B cell (primary cell): ENCODE data around the gene MS4A12. TPM values are rescaled to one million over a fixed set of nuclear protein-coding genes. Genes with fewer than 3 reads are reported as not detected.

Experiments used
- ATAC-seq: fragments of 200-7000 bp; cut with Tn5 transposase; one replicate; pipeline ENCODE4 v1.10.0; 2021; ENCODE audit warnings: low read depth, mild to moderate bottlenecking, moderate number of reproducible peaks, moderate library complexity
- CTCF ChIA-PET: fragments of 350-600 bp; sonication (Branson Sonifier 250); formaldehyde crosslinking; loops from one replicate; lab custom pipeline; 2021; ENCODE audit warnings: antibody characterized with exemption, inconsistent platforms; lab: Charles Lee
- POLR2A ChIA-PET: fragments of 350-600 bp; sonication (Branson Sonifier 250); formaldehyde crosslinking; loops from one replicate; lab custom pipeline; 2021; ENCODE audit warnings: antibody characterized with exemption; lab: Charles Lee
- DNase-seq: peaks from one replicate; pipeline ENCODE4 v3.0.0; 2013
- H2AFZ ChIP-seq: 2 replicates; pipeline ENCODE4 v1.6.1; 2012; ENCODE audit warnings: mild to moderate bottlenecking, low read depth, low read length; ENCODE audit not compliant: insufficient read depth, poor library complexity, severe bottlenecking
- H3K27ac ChIP-seq, 2 donors: 1 replicate in 1 of 2; 2 replicates in 1 of 2; pipeline ENCODE4 v1.5.1; 2012 to 2013; ENCODE audit warnings: low read length in 2 of 2, mild to moderate bottlenecking in 2 of 2, moderate library complexity in 1 of 2
- H3K27me3 ChIP-seq, 4 experiments: fragments of 200-600 bp in 1 of 4; sonication (generic) in 1 of 4; replicated peaks in 1 of 4; 1 replicate in 2 of 4; 2 replicates in 2 of 4; pipeline versions ENCODE4 v1.6.1 to v1.7.0; 2013 to 2016; ENCODE audit warnings: low read length in 3 of 4, mild to moderate bottlenecking in 2 of 4, mixed read lengths in 1 of 4, moderate library complexity in 1 of 4; ENCODE audit not compliant: insufficient read depth in 4 of 4, control insufficient read depth in 3 of 4; ENCODE audit errors: control extremely low read depth in 1 of 4
- H3K36me3 ChIP-seq, 2 experiments: replicated peaks in 1 of 2; 1 replicate in 1 of 2; 2 replicates in 1 of 2; pipeline versions ENCODE4 v1.6.1 to v1.7.1; 2013; ENCODE audit warnings: low read length in 1 of 2; ENCODE audit not compliant: insufficient read depth in 2 of 2, control insufficient read depth in 1 of 2; ENCODE audit errors: control extremely low read depth in 1 of 2, extremely low read depth in 1 of 2
- H3K4me1 ChIP-seq, 2 donors: fragments of 200-600 bp in 1 of 2; sonication (generic) in 1 of 2; 1 replicate in 1 of 2; 2 replicates in 1 of 2; pipeline versions ENCODE4 v1.5.1 to v1.6.1; 2013 to 2017; ENCODE audit warnings: low read length in 2 of 2; ENCODE audit not compliant: control insufficient read depth in 2 of 2, insufficient read depth in 2 of 2
- H3K4me2 ChIP-seq: replicated peaks from 2 replicates; pipeline ENCODE3; 2012; ENCODE audit warnings: mild to moderate bottlenecking, low read depth, low read length; ENCODE audit not compliant: poor library complexity, severe bottlenecking
- H3K4me3 ChIP-seq, 5 experiments: fragments of 200-600 bp in 1 of 5; sonication (generic) in 1 of 5; 1 replicate in 3 of 5; 2 replicates in 2 of 5; pipeline versions ENCODE4 v1.5.1 to v1.7.0; 2011 to 2016; ENCODE audit warnings: low read length in 4 of 5, mild to moderate bottlenecking in 4 of 5, low read depth in 2 of 5, control low read depth in 1 of 5, moderate library complexity in 1 of 5; ENCODE audit not compliant: insufficient read depth in 1 of 5; ENCODE audit errors: control extremely low read depth in 1 of 5, extremely low read depth in 1 of 5
- H3K79me2 ChIP-seq: fragments of 200-600 bp; sonication (generic); one replicate; pipeline ENCODE4 v1.6.0; 2016; ENCODE audit warnings: low read length; ENCODE audit not compliant: control insufficient read depth, insufficient read depth
- H3K9ac ChIP-seq: fragments of 200-600 bp; sonication (generic); 2 replicates; pipeline ENCODE4 v1.6.1; 2017; ENCODE audit warnings: mild to moderate bottlenecking, low read length, moderate library complexity
- H3K9me3 ChIP-seq, 3 donors: one replicate each; pipeline versions ENCODE4 v1.6.1 to v1.7.1; 2013; ENCODE audit warnings: low read length in 2 of 3; ENCODE audit not compliant: control insufficient read depth in 2 of 3, insufficient read depth in 1 of 3; ENCODE audit errors: control extremely low read depth in 1 of 3
- H4K20me1 ChIP-seq: 2 replicates; pipeline ENCODE4 v1.6.0; 2012; ENCODE audit warnings: mild to moderate bottlenecking, low read length; ENCODE audit not compliant: insufficient read depth, control insufficient read depth, poor library complexity, severe bottlenecking
- H3K27ac Mint-ChIP-seq: one replicate; pipeline ENCODE4 v1.8.0; 2021; ENCODE audit warnings: mixed read lengths
- H3K27me3 Mint-ChIP-seq: one replicate; pipeline ENCODE4 v1.8.0; 2021; ENCODE audit warnings: mixed read lengths
- H3K4me1 Mint-ChIP-seq: one replicate; pipeline ENCODE4 v1.8.0; 2021; ENCODE audit warnings: mixed read lengths
- H3K4me3 Mint-ChIP-seq: one replicate; pipeline ENCODE4 v1.8.0; 2021; ENCODE audit warnings: mixed read lengths
- H3K9me3 Mint-ChIP-seq: one replicate; pipeline ENCODE4 v1.8.0; 2022; ENCODE audit warnings: mixed read lengths; ENCODE audit not compliant: insufficient read depth
- CTCF ChIP-seq: fragments of 200-600 bp; IDR thresholded peaks from one replicate; pipeline ENCODE4 v1.8.0; 2022; ENCODE audit warnings: antibody characterized with exemption, mild to moderate bottlenecking
- EZH2 ChIP-seq: IDR thresholded peaks from 2 replicates; pipeline ENCODE4 v1.6.1; 2012; ENCODE audit warnings: borderline replicate concordance, low read depth, mild to moderate bottlenecking, moderate library complexity, low read length; ENCODE audit not compliant: insufficient read depth, poor library complexity, severe bottlenecking
- WGBS: methylation state at CpG from one replicate; pipeline ENCODE4 v1.1.5; 2013; ENCODE audit warnings: missing lambda C conversion rate; ENCODE audit not compliant: insufficient coverage; 5-methylcytosine and 5-hydroxymethylcytosine counted together
- intact Hi-C: fragments of 100-400 bp; cut with micrococcal nuclease; formaldehyde crosslinking; loops from one replicate; pipeline ENCODE4 v1.10.0; 2022
- polyA plus RNA-seq: library from polyadenylated mRNA; depleted of rRNA; stranded (reverse); fragments of >200 nt; gene quantifications from 2 replicates; pipeline ENCODE4 v1.2.3, GENCODE V29; 2012
- total RNA-seq, 2 donors: library from RNA; stranded (reverse); fragments of 120-200 nt in 1 of 2; gene quantifications; 1 replicate in 1 of 2; 2 replicates in 1 of 2; pipeline versions ENCODE4 v1.2.3 to v1.2.4, GENCODE V29; 2013 to 2022

The MS4A12 gene
- total and polyA plus RNA-seq, 2 donors (not counting 1 experiment from before 2014, with no cell fraction given), result not detected

- Mint-ChIP-seq H3K4me3 (peak overlapping the region; percentile 45), H3K9me3 (no peaks in the 10 kb centered on the region), H3K27ac (peak overlapping the region; percentile 99), H3K27me3 (no peaks in the 10 kb centered on the region), H3K4me1 (peaks cover 62% of the 10 kb centered on the region)
- Histone ChIP-seq H3K4me1 (peaks cover 30 to 32% of the 10 kb centered on the region in 2 donors), H3K79me2 (peaks cover 42% of the 10 kb centered on the region), H3K27ac (peak overlapping the region; percentile 93 to 98), H3K27me3 (no peaks in the 10 kb centered on the region), H4K20me1 (peaks cover 16% of the 10 kb centered on the region), H3K9me3 (peaks cover 0 to 3% (median 0%) of the 10 kb centered on the region in 3 donors), H3K4me3 (peak overlapping the region in 1 of 5 experiments; percentile 31), H3K4me2 (peak overlapping the region; percentile 75), H2AFZ (peak overlapping the region; percentile 3), H3K36me3 (peaks cover 0 to 25% of the 10 kb centered on the region in 2 experiments), H3K9ac (peak overlapping the region; percentile 81)
- DNase-seq (no peak), ATAC-seq (no peak)
- intact Hi-C loops, result loop anchor here (10.0 kb wide), 1 partner anchor 641 kb away; no protein-coding TSS in a partner anchor
- CTCF ChIA-PET, result interaction anchor here (3.9 to 7.7 kb wide), 2 partner anchors 25 to 87 kb away, joined by 46 to 257 read pairs; no protein-coding TSS in a partner anchor
- POLR2A ChIA-PET, result interaction anchor here (2.9 kb wide), 1 partner anchor 57 kb away, joined by 11 read pairs; the partner anchor contains the start of gene MS4A14
- TF ChIP-seq CTCF (no peak), EZH2 (no peak)
Measured at GRCh38 chr11:60454212-60454611, 38.4 kb upstream of the MS4A12 start.

- 0% methylated on average over 2 of the region's 4 CpGs for WGBS
- intact Hi-C loops, result loop anchor here (1.0 to 10.0 kb wide), 11 partner anchors 9 to 639 kb away; partner anchors contain the start of genes MS4A14, MS4A7 and TMEM109
Measured at GRCh38 chr11:60455531-60456042, 37.0 kb upstream of the MS4A12 start, which contains the start of gene MS4A1. MS4A1 (plus strand) TSS chr11:60455847; CDS start chr11:60462375, 6,528 bp downstream.

More at GRCh38 chr11:60455531-60456042, 37.0 kb upstream of the MS4A12 start, which contains the start of gene MS4A1:
- H3K4me1 Mint-ChIP-seq, result peaks cover 65% of the 10 kb centered on the region
- H3K9me3 ChIP-seq, result peaks cover 0 to 3% (median 0%) of the 10 kb centered on the region in 3 donors
- H3K4me3 Mint-ChIP-seq, result peak within 1 kb of the TSS; percentile 90
- H3K27ac Mint-ChIP-seq, result peak within 1 kb of the TSS; percentile 99
- peaks cover 56% of the 10 kb centered on the region for H3K79me2 ChIP-seq
- no peaks in the 10 kb centered on the region for H3K27me3 ChIP-seq
- peaks cover 0 to 39% of the 10 kb centered on the region in 2 experiments for H3K36me3 ChIP-seq
- peak within 1 kb of the TSS; percentile 93 to 98 for H3K27ac ChIP-seq
- ChIA-PET CTCF (interaction anchor here (0.7 to 7.7 kb wide), 15 partner anchors 10 to 162 kb away, joined by 3 to 257 read pairs (median 4); partner anchors contain the start of gene MS4A14), POLR2A (interaction anchor here (0.5 to 3.7 kb wide), 11 partner anchors 13 to 637 kb away, joined by 3 to 41 read pairs (median 5); partner anchors contain the start of gene MS4A14)
- no peaks in the 10 kb centered on the region for H3K27me3 Mint-ChIP-seq
- H3K9ac ChIP-seq, result peak within 1 kb of the TSS; percentile 81
- H3K4me1 ChIP-seq, result peaks cover 44% of the 10 kb centered on the region in 2 donors
- TF ChIP-seq EZH2, result no peak
- TF ChIP-seq CTCF, result no peak
- peak within 1 kb of the TSS; percentile 63 to 96 (median 74) for H3K4me3 ChIP-seq
- H3K9me3 Mint-ChIP-seq, result no peaks in the 10 kb centered on the region
- ATAC-seq, result peak; percentile 83
- H3K4me2 ChIP-seq, result peak within 1 kb of the TSS; percentile 75
- peak within 1 kb of the TSS; percentile 26 for H2AFZ ChIP-seq
- H4K20me1 ChIP-seq, result peaks cover 28% of the 10 kb centered on the region
- peak; percentile 95 for DNase-seq
